Epidermal melanocyte (primary cell): ENCODE data around the gene VAV1.
"Not testable (repeated sequence)": the region's sequence is repeated elsewhere in the genome, so short reads cannot be mapped to it uniquely, and the experiment has no call there.

Experiments used
- DNase-seq: peaks from one replicate; pipeline ENCODE4 v3.0.0; 2011; ENCODE audit warnings: low spot score; ENCODE audit not compliant: insufficient read length

Gene VAV1

DNA sequence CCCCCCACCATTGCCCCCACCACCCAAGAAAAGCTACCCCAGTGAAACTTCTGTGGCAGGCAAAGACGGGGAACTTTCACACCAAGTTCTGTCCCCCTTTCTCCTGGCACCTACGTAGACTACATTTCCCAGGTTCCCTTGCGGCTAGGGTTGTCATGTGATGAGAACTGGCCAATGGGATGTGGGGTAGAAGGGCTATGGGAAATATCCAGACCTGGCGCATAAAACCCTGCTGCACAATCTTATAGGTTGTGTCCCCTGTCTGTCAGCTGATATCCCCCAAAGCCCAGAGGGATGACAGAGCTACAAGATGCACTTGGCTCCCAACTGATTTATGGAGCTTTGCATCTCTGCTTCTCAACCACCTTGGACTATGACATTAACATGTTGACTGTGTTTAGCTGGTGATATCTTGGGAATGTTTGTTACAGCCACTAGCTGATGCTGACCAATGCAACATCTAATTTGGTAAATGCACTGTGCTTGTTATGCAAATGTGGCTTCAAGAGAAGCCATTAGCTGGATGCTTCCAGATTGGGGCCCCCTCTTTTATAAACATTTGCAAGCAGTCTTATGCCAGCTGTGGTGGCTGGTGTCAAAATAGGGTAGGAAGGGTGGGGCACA, 11.3 kb upstream of the VAV1 start:
- DNase-seq, result no peak

DNA sequence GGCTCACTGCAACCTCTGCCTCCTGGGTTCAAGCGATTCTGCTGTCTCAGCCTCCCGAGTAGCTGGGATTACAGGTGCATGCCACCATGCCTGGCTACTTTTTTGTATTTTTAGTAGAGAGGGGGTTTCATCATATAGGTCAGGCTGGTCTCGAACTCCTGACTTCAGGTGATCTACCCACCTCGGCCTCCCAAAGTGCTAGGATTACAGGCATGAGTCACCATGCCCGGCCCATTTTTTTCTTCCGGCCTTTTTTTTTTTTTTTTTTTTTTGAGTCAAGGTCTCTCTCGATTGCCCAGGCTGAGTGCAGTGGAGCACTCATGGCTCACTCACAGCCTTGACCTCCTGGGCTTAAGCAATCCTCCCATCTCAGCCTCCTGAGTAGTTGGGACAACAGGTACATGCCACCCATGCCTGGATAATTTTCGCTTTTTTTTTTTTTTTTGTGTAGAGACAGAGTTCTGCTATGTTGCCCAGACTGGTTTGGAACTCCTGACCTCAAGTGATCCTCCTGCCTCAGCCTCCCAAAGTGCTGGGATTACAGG, 10.2 kb upstream of the VAV1 start:
- not testable (repeated sequence) for DNase-seq

DNA sequence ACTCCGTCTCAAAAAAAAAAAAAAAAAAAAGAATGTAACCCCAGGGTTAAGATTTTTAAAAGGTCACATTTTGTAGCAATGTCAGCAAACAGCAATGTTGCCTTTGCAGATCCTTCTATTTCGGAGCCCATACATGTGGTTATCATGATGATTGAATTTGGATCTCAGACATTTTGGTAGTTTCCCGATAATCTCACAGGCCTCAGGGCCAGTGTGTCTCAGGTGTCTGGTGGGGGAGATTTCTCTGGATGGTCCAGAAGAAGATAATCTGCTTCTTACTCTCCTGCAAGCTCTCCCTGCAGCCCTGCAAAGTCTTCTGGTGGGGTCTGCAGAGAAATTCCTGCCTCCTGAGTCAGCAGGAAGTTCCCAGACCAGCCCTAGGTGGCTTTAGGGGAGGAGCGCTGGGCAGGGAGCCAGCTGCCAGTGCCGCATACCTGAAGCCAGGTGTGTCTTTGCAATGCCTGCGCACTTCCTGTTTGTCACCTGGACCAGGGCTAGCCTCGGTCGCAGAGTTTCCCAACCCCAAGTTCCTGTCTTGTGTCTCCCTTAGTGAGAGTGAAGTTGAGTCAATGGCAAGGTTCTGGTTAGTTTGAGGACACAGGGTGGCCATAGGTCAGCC, 6.7 kb upstream of the VAV1 start:
- DNase-seq, result no peak

DNA sequence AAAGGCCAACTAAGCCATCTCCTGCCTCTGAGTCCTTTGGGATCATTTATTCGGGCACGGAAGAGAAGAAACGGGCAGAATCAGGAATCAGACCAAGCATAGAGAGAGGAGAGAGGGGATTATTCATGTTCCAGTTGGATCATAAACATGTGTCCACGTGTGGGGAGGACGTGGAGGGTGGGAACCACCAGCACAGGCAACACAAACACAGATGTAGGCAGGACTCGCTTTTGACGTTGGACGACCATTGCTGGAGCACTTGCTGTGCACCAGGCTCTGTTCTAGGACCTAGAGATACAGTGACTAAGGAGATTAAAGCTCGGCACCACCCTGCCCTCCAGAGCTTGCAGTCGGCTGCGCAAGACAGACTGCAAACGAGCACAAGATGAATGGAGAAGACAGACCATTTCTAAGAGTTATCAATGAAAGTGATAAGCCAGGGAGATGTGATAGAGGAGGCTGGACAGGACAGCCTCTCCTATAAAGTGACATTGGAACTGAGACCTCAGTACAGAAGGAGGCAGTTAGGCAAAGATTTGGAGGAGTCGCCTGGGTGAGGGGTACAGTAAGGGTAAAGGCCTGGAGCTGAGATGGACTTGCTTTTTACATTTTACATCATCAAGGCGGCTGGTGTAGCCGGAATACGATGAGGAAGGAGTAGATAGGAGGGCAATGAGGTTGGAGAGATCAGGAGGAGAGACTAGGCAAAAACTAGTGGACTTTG, 6.0 kb upstream of the VAV1 start:
- DNase-seq, result no peak

DNA sequence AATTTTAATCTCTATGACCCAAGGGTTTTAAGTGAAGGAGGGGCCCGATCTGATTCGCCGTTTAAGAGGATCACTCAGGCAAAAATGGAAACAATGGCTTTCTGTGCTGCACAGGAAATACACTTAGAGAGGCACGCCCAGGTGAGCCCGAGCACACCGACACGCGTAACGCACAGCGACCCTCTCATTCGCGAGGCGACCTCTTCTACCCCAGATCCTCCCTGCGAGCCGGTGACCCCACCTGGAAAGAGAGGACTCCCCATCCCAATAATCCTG, 5.5 kb upstream of the VAV1 start:
- no peak for DNase-seq

DNA sequence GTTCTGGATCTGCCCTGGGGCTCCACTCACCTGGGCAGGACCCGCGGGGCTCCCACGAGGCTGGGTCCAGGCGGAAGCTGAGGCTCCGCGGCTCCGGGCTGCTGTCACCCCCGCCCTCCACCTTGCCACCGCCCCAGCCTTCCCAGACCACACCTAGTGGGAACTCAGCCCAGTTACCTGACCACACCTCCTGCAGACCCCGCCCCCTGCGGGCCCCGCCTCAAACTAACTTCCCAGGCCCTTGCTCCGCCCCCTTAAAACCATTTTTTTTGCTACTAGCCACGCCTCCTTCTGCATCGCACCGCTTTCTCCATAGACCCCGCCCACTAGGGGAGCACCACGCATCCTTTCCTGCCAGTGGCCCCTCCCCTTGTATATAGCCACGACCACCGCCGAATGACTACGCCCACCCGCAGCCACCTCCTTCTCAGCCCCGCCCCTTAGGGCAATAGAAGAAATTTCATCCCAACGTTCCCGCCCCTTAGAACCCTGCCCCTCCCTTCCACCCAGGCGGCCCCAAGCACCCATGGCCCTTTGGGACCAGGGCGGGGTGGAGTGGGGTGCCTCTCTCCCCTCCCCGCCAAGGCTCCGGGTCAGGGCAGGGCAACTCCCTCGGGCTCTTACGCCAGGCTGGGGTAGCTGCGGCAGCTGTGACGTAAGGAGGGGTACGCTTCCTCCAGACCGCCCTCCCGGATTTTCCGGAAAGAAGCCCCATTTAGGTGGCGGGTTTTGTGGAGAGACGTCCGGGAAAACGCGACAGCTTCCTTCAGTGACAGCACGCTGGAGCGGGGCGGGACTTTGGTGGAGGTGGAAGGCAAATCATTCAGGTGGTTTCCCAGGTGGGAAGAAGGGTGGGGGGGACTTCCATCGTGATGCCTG, 4.9 kb upstream of the VAV1 start, which contains the start of gene SH2D3A:
Gene SH2D3A (minus strand): TSS at position 79 of the 879 bp plus-strand sequence. CDS start 3,687 bp downstream, outside the sequence.
- no peak for DNase-seq

DNA sequence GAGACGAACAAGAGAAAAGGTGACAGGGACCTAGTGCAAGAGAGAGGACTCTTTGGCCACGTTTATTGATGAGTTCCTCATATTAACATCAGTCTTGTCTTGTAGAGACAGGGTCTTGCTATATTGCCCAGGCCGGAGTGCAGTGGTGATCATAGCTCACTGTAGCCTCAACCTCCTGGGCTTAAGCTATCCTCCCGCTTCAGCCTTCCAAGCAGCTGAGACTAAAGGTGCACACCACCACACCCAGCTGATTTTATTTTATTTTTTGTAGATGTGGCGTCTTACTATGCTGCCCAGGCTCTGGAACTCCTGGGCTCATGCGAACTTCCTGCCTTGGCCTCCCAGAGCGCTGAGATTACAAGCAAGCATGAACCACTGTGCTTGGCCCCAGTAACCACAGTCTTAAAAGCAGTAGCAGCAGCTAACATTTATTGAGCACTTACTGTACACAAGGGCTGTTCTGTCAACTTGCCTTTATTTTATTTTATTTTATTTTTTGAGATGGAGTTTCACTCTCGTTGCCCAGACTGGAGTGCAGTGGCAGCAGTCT, 4.2 kb upstream of the VAV1 start:
- no peak for DNase-seq

DNA sequence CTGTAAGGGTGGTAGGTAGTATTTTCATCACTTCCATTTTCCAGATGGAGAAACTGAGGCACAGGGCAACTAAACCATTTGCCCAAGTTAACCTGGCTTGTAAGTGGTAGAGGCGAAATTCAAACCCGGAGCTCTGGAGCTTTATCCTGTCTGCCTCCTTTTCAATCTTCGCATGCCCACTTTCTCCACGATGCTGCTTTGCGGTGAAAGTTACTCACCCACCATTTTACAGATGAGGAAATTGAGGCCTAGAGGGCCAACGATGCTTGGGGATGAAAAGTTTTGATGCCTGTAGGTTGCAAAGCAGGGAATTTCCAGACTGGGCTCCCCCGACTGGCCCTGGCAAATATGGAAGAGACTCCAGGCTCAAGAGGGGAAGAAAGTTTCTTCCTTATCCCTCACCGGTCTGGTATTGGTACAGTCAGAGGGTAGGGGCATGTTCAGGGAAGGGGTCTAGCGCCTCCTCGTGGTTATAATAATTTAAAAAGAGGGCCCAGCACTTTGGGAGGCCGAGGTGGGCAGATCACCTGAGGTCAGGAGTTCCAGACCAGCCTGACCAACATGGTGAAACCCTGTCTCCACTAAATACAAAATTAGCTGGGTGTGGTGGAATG, 3.4 kb upstream of the VAV1 start:
- DNase-seq, result no peak

DNA sequence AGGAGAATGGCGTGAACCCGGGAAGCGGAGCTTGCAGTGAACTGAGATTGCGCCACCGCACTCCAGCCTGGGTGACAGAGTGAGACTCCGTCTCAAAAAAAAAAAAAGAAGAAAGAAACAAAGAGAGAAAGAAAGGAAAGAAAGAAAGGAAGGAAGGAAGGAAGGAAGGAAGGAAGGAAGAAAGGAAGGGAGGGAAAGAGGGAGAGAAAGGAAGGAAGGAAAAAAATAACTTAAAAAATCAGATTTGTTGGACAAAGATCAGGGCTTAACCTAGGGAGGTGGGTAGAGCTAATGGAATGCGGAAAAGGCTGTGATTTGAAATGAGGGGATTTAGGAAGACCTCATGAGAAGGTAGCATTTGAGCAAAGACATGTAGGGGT, 870 bp upstream of the VAV1 start:
- DNase-seq, result not testable (repeated sequence)

DNA sequence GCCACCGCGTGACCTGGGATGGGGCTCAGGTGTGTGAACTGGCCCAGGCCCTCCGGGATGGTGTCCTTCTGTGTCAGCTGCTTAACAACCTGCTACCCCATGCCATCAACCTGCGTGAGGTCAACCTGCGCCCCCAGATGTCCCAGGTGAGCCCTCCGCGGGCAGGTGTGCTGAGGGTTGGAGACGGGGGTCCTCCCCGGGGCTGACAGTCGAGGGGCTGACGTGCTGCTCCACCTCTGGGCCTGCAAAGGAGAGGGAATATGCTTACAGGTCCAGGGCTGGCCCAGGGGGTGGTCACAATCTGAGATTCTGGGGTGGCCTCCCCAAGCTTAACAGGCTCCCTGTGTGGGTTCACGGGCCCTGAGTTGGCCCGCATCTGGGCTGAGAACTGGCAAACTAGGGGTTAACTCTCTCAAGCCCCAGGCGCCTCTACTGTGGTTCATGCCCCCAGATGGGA, 386 bp downstream of the VAV1 start:
- DNase-seq, result no peak

DNA sequence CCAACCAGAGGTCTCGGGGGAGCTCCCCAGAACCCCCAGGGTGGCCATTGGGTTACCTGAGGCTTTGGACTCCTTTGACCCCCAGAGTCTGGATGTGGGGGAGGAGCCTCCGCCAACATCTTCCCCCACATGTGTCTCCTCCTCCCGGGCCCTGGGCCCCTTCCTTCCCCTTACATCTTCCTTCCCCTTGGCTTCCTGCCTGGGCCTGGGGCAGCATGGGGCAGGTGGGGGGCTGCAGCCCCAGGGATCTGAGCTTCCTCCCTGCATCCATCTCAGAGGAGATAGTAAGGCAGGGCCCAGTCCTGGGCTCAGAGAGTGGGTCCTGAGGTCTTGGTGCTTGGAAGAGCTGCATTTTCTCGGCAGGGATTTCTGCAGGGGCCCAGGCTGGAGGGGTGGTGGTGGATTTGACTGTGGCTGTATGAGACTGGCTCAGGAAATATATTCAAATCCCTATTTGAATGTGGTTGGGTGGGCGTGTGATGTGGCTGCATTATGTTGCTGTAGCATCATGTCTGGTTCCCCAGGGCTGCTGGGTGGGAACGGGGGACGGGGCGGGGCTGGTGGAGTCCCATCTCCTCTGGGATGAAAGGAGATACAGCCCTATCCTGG, 919 bp downstream of the VAV1 start:
- no peak for DNase-seq

DNA sequence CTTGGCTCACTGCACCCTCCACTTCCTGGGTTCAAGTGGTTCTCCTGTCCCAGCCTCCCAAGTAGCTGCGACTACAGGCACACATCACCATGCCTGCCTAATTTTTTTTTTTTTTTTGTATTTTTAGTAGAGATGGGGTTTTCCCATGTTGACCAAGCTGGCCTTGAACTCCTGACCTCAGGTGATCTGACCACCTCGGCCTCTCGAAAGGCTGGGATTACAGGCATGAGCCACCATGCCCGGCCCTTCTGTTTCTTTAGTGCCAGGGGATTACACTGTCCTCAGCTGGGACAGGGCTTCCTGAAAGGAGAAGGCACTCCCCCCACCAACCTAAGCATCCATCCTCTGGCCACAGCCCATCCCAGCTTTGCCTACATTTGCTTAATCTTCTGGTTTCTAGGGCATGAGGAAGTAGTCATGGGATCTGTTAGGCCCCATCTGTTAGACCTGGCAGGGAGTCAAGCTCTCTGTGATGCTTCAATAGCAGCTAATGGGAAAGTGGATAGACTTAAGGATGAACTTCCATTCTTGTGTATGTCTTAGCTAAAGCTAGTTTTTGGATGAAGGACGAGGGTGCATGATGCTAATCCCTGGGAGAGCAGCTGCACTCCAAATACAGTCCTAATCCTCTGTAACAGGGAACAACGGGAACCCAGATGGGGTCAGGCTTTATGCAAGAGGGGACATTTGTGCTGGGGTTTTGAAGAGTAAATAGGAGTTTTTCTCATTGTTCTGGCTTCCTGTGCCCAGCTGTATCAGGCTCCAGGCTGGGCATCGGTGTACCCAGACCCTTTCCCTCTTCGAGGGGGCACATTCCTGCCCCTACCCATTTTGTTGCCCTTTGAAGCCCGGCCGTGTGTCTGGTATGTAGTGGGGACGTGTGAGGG, 2.6 kb downstream of the VAV1 start:
- no peak for DNase-seq

DNA sequence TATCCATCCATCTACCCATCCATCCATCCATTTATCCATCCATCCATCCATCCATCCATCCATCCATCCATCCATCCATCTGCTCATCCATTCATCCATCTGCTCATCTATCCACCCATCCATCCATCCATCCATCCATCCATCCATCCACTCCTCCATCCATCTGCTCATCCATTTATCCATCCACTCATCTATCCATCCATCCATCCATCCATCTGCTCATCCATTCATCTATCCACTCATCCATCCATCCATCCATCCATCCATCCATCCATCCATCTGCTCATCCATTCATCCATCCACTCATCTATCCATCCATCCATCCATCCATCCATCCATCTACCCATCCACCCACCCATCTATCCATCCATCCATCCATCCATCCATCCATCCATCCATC, 3.5 kb downstream of the VAV1 start:
- DNase-seq, result not testable (repeated sequence)

DNA sequence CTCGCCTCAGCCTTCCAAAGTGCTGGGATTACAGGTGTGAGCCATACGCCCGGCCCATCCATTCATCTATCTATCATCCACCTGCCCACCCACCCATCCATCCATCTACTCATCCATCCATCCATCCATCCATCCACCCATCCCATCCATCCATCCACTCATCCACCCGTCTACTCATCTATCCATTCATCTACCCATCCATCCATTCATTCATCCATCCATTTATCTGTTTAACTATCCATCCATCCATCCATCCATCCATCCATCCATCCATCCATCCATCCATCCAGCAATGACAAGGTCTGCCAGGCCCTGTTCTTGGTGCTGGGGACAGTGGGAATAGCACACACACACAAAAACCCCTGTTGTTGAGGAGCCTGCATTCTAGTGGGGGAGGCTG, 4.5 kb downstream of the VAV1 start:
- no peak for DNase-seq

DNA sequence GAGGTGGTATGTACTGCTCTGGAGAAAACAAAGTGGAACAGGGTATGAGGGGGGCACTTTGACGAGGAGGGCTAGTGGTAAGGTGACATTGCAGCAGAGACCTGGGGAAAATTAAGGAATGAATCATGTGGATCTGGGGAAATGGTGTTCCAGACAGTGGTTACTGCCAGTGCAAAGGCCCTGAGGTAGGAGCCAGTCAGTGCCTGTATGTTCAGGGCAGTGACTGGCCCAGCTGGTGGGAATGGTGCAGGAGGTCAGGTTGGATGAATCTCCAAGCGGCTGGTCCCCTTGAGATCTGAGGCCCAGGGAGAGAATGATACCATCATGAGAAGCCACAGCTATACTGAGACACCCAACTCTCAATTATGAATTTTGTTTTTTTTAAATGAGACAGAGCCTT, 4.9 kb downstream of the VAV1 start:
- no peak for DNase-seq

DNA sequence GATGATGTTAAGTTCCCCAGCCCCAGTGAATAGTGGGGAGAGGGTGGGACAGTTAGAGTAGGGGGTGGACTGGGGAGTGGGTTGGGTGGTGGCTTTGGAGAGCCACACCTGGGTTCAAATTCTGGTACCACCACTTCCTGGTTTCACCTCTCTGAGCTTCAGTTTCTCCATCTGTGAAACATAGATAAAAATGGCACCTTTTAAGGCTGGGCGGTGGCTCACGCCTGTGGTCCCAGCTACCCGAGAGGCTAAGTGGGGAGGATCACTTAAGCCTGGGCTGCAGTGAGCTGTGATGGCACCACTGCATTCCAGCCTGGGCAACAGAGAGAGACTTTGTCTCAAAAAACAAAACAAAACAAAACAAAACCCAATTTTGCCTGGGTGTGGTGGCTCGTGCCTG, 5.9 kb downstream of the VAV1 start:
- DNase-seq, result no peak

DNA sequence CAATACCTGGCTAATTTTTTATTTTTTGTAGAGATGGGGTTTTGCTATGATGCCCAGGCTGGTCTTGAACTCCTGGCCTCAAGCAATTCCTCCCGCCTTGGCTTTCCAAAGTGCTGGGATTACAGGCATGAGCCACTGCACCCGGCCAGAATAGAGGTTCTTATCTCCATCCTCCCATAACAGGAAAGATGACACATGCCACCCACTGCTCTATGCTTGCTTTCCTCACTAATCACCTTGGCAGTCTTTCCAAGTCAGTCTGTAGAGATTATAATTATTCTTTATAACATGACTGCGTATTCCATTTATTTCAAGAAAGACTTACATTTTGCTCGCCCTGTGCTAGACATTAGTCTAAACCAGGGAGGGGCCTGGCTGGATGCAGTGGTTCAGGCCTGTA, 6.7 kb downstream of the VAV1 start:
- no peak for DNase-seq

DNA sequence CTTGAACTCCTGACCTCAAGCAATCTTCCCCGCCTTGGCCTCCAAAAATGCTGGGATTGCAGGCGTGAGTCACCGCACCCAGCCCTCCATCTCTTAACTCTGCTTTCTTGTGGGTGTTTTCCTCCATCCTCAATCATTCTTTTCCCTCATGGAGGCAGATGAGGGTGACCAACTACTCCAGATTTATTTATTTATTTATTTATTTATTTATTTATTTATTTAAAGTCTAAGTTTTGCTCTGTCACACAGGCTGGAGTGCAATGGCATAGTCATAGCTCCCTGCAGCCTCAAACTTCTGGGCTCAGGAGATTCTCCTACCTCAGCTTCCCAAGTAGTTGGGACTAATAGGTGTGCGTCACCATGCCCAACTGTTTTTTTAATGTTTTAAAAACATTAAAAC, 14.9 kb downstream of the VAV1 start:
- no peak for DNase-seq

DNA sequence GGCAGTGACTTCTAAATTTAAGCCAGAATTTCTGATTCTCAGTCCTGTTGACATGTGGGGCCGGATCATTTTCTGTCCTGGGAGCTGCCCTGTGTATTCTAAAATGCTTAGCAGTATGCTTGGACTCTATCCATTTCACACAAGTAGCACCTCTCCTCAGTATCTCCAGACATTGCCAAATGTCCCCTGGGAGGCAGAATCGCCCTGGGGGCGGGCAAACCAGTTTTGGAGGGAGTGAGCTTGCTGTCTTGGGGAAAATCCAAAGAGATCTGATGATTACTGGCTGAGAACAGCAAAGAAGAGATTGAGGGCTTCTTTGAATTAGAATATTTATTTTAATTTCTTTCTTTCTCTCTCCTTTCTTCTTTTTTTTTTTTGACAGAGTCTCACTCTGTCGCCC, 16.4 kb downstream of the VAV1 start:
- no peak for DNase-seq
